Measurements from ENCODE around the gene PRKCSH. TPM values are rescaled to one million over a fixed set of nuclear protein-coding genes. Genes with fewer than 3 reads are reported as not detected.

PRKCSH gene
- total RNA-seq, 2 donors from 2014 or later, result 308 to 434 TPM

DNA sequence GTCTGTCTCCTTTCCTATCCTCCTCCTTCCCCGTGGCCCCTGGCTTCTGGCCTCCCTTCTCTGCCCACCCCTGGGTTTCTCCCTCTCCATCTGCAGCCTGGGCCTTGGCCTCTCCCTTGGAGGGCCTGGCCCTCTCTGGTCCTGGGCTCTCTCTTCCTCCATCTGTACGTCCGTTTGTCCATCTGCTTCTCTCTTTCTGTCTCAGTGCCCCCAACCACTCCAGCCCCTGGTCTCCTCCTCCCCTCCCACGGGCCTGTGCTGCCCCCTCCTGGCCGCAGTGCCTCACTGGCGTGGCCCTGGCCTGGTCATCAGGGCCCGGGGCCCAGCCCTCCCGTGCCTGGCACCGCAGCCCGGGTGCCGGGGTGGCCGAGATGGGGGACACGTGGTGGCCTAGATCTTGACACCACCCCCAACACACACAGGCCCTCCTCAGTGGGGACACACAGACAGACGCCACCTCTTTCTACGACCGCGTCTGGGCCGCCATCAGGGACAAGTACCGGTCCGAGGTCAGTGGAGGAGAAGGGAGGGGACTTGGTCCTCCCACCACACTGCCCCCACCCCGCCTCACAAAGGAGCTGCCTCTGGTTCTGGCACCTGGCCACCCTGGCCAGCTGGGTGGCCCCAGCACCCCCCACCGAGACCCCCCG, 11.3 kb downstream of the PRKCSH start:
- H3K4me3 ChIP-seq, result no peak overlapping the region
- intact Hi-C loops (cut with DNase I), result loop anchor here (5.0 kb wide), 2 partner anchors 64 to 154 kb away; partner anchors contain the start of gene EPOR
- DNase-seq, result peak; percentile 62

DNA sequence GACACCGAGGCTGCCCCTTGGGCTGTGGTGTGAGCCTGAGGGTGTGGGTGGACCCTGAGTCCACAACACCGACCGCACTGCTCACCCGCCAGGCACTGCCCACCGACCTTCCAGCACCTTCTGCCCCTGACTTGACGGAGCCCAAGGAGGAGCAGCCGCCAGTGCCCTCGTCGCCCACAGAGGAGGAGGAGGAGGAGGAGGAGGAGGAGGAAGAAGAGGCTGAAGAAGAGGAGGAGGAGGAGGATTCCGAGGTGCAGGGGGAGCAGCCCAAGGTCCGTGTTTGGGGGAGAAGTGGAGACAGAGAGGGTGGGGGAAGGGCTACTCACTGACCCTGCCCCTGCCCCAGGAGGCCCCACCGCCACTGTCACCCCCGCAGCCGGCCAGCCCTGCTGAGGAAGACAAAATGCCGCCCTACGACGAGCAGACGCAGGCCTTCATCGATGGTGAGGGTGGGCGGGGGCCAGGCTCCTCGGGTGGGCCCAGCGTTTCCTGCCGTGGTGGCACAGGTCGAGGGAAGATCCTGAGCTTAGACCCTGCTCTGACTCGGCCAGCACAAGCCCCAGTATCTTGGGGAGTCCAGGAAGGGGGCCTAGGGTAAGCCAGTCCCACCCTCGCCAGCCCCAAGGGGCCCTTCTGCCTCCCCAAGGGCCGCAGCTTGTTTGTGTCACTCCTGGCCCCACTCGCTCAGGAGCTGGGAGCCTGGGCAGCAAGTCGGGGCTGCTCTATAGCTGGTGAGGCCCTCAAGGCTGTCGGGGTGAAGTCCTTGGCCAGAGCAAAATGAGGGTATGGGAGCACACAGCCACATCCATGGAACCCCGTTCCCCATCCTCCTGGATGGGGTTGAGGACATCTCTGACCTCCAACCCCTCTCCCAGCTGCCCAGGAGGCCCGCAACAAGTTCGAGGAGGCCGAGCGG, 12.2 kb downstream of the PRKCSH start:
- H3K36me3 ChIP-seq, result no peaks in the 10 kb centered on the region
- no peak overlapping the region for H3K4me3 ChIP-seq
- no peak for DNase-seq
- intact Hi-C loops (cut with DNase I), result loop anchor here (5.0 kb wide), 2 partner anchors 65 to 155 kb away; partner anchors contain the start of gene EPOR
- H3K9ac ChIP-seq (ENCODE audit: low read depth in 2 of 2, low read length in 2 of 2), result no peak overlapping the region
- H3K27me3 ChIP-seq, result no peaks in the 10 kb centered on the region
- H3K27ac ChIP-seq, result no peak overlapping the region
- H3K4me1 ChIP-seq, result no peaks in the 10 kb centered on the region
- TF ChIP-seq, protein P1, sequence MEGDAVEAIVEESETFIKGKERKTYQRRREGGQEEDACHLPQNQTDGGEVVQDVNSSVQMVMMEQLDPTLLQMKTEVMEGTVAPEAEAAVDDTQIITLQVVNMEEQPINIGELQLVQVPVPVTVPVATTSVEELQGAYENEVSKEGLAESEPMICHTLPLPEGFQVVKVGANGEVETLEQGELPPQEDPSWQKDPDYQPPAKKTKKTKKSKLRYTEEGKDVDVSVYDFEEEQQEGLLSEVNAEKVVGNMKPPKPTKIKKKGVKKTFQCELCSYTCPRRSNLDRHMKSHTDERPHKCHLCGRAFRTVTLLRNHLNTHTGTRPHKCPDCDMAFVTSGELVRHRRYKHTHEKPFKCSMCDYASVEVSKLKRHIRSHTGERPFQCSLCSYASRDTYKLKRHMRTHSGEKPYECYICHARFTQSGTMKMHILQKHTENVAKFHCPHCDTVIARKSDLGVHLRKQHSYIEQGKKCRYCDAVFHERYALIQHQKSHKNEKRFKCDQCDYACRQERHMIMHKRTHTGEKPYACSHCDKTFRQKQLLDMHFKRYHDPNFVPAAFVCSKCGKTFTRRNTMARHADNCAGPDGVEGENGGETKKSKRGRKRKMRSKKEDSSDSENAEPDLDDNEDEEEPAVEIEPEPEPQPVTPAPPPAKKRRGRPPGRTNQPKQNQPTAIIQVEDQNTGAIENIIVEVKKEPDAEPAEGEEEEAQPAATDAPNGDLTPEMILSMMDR (IDR thresholded peaks at IDR 0.05), result no peak
- no peaks in the 10 kb centered on the region for H3K9me3 ChIP-seq

More for the DNA sequence above, 11.3 kb downstream of the PRKCSH start:
- no peak overlapping the region for H3K27ac ChIP-seq
- no peaks in the 10 kb centered on the region for H3K36me3 ChIP-seq
- no peaks in the 10 kb centered on the region for H3K4me1 ChIP-seq
- H3K9ac ChIP-seq (ENCODE audit: low read depth in 2 of 2, low read length in 2 of 2), result peak overlapping the region in 1 of 2 donors; percentile 24
- H3K9me3 ChIP-seq, result no peaks in the 10 kb centered on the region
- TF ChIP-seq, protein P1 (IDR thresholded peaks at IDR 0.05), result peak; percentile 46
- H3K27me3 ChIP-seq, result no peaks in the 10 kb centered on the region

DNA sequence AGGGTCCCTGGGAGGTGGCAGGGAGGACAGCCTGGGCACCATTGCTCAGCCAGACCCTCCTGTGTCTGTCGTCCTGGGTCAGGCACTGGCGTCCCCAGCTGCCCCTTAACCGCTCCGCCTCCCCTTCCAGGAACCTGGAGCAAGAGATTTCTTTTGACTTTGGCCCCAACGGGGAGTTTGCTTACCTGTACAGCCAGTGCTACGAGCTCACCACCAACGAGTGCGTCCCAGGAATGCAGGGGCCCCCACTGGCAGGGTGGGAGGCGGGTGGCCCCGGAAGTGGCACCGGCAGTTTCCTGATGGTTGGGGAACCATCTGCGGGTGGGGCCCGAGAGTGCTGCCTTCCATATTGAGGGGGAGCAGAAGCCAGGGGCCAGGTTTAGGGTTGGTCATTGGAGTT, 13.0 kb downstream of the PRKCSH start:
- TF ChIP-seq, protein P1 (IDR thresholded peaks at IDR 0.05), result no peak
- no peak for DNase-seq
- H3K27me3 ChIP-seq, result no peaks in the 10 kb centered on the region
- H3K9me3 ChIP-seq, result no peaks in the 10 kb centered on the region
- no peak overlapping the region for H3K9ac ChIP-seq (ENCODE audit: low read depth in 2 of 2, low read length in 2 of 2)
- intact Hi-C loops (cut with DNase I), result loop anchor here (5.0 kb wide), 2 partner anchors 66 to 156 kb away; partner anchors contain the start of gene EPOR
- no peak overlapping the region for H3K4me3 ChIP-seq
- no peaks in the 10 kb centered on the region for H3K36me3 ChIP-seq
- no peaks in the 10 kb centered on the region for H3K4me1 ChIP-seq
- H3K27ac ChIP-seq, result no peak overlapping the region

DNA sequence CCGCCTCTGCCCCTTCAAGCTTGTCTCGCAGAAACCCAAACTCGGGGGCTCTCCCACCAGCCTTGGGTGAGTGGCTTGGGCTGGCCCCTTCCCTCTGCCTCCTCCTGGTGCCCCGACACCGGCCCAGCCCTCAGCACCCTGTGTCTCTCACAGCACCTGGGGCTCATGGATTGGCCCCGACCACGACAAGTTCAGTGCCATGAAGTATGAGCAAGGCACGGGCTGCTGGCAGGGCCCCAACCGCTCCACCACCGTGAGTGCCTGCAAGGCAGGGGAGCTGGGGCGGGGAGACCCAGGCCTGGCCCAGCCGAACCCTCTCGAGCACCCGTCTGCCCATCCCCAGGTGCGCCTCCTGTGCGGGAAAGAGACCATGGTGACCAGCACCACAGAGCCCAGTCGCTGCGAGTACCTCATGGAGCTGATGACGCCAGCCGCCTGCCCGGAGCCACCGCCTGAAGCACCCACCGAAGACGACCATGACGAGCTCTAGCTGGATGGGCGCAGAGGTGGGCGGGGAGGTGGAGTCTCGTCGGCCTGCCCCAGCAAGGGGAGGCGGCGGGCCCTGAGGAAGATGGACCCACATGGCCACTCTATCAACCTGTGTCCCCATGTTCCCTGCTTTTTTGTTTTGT, 13.6 kb downstream of the PRKCSH start:
- Histone ChIP-seq H3K36me3 (no peaks in the 10 kb centered on the region), H3K4me1 (no peaks in the 10 kb centered on the region), H3K9me3 (no peaks in the 10 kb centered on the region), H3K9ac (ENCODE audit: low read depth in 2 of 2, low read length in 2 of 2) (no peak overlapping the region), H3K27me3 (no peaks in the 10 kb centered on the region), H3K4me3 (no peak overlapping the region), H3K27ac (no peak overlapping the region)
- TF ChIP-seq, protein P1 (IDR thresholded peaks at IDR 0.05), result no peak
- intact Hi-C loops (cut with DNase I), result loop anchor here (5.0 kb wide), 2 partner anchors 67 to 157 kb away; partner anchors contain the start of gene EPOR
- DNase-seq, result no peak
